HG03439 (cell line): ENCODE data around the gene KRI1.

Source experiments
- ATAC-seq: cut with Tn5 transposase; IDR thresholded peaks from one replicate; pipeline ENCODE4 v1.9.1; 2021; ENCODE audit warnings: mild to moderate bottlenecking, moderate library complexity; ENCODE audit not compliant: unreplicated experiment

Gene KRI1

DNA sequence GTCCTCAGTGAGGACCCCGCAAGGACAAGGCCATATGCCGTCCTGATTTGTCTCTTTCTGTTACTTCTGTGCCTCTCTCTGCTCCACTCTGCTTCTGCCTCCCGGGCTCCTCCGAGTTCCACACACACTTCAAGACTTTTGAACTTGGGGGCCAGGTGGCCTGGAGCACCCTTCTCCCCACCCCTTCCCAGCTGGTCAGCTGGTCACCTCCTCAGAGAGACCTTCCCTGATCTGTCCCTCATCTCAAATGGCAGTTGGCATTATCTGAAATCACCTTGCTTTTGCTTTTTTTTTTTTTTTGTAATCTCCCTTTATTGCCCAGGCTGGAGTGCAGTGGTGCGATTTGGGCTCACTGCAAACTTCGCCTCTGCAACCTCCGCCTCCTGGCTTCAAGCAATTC, 46.4 kb downstream of the KRI1 start:
- ATAC-seq = no peak

DNA sequence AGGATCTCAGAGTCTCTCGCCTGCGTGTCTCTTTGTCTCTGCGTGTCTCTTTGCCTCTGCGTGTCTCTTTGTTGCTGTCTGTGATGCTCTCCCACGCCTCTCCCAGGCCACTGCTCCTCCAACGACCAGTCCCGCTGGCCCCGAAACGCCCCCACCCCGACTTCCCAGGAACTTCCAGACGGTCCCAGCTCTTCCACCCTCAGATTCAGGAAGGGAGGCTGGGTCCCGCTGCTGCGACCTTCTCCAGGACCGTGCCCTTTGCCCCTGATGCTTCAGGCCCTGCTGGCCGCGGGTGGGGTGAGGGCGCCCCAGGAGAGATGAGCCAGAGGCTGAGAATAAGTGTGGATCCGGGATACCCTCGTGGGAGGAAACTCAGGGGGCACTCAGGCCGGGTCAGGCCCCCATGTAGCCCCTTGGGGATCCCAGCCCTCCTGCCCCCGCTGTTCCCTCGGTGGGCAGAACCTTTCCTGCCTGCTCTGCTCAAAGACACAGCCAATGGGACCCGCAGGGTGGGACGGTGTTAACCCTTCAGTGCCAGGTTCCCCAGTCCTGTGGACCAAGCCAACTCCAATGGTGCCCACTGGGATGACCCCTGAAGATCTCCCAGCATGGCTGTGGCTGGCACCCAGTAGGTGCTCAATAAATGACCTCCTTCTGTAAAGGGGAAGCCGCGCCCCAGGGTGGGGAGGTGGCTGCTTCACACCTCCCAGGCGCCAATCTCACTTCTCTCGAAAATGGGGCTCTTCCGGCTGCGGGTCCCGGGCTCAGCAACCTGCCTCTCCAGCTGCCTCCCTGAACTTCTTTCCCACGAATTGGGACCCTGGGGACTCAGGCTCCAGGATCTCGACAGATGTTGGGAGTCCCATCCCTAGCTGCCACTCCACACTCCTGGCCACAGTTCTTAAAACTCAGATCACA, 47.1 kb downstream of the KRI1 start:
- no peak for ATAC-seq

- ATAC-seq = no peak
Measured at GRCh38 chr19:10517760-10518443, 47.9 kb downstream of the KRI1 start.

GRCh38 chr19:10517361-10517759, 48.5 kb downstream of the KRI1 start, which contains the start of gene S1PR5:
Gene S1PR5, minus strand, starts transcription at chr19:10517447. Its CDS starts 2,436 bp downstream, at chr19:10515011.
- no peak for ATAC-seq

DNA sequence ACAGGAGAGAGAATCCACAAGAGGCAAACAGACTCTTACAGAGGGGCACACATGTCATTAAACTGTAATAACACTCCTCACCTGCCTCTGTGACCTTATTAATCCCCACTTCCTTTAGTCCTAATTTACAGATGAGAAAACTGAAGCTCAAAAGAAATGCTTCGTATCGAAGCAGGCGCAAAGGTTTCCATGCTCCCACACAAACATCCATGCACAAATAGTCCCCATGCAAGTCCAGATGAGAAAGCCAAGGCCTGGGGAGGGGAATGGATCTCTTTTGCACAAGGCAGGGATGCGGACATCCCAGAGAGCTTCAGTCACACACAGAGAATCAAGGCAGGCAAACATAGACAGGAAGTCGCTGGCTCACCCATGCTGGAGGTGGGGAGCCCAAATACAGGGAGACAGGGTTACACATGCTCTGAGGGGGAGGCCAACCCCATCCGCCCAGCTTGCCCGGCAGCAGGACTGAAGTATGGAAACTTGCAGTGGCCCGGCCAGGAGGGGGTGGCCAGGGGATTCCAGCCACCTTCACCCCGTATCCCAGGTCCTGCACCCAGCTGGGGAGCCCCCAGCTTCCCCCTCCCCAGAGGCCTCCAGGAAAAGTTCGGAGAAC, 49.0 kb downstream of the KRI1 start:
- ATAC-seq = no peak

- no peak for ATAC-seq
Measured at GRCh38 chr19:10516064-10516385, 49.8 kb downstream of the KRI1 start.

GRCh38 chr19:10514211-10515145, 51.3 kb downstream of the KRI1 start:
- ATAC-seq = no peak

DNA sequence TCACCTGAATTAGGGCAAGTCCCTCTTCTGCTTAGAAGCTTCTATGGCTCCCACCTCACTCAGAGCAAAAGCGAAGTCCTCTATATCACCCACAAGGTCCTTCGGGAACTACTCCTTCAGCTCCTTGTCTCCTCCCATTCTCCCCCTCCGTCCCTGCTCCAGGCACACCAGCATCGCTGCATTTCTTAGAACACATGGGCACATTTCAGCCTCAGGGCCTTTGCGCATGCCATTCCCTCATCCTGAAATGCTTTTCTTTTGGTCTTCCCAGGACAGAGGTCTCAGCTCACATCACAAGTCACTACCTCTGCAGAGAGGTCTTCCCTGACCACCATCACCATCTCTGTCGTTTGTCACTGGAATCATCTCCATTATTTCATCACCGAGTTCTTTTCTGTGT, 52.6 kb downstream of the KRI1 start:
- no peak for ATAC-seq

GRCh38 chr19:10510301-10510802, 55.5 kb downstream of the KRI1 start:
- no peak for ATAC-seq

GRCh38 chr19:10508707-10509106, 57.1 kb downstream of the KRI1 start:
- no peak for ATAC-seq

DNA sequence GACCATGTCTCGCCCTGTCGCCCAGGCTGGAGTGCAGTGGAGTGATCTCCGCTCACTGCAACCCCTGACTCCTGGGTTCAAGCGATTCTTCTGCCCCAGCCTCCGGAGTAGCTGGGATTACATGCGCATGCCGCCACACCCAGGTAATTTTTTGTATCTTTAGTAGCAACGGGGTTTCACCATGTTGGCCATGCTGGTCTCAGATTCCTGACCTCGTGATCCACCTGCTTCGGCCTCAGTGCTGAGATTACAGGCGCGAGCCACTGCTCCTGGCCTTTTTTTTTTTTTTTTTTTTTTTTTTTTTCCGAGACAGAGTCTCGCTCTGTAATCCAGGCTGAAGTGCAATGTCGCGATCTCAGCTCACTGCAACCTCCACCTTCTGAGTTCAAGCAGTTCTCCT, 57.8 kb downstream of the KRI1 start:
- ATAC-seq = no peak

- no peak for ATAC-seq
Measured at GRCh38 chr19:10505583-10506229, 60.1 kb downstream of the KRI1 start.
